IPS-18a (cell line): Measurements from ENCODE around the gene FOXS1.

Experiments
- H3K27ac ChIP-seq: one replicate; pipeline ENCODE4 v1.5.1; 2013; ENCODE audit warnings: low read length
- H3K27me3 ChIP-seq: one replicate; pipeline ENCODE4 v1.6.1; 2013; ENCODE audit warnings: mild to moderate bottlenecking, low read length; ENCODE audit not compliant: control insufficient read depth, insufficient read depth
- H3K36me3 ChIP-seq: one replicate; pipeline ENCODE4 v1.6.1; 2013; ENCODE audit warnings: low read depth, low read length; ENCODE audit not compliant: control insufficient read depth
- H3K4me1 ChIP-seq: one replicate; pipeline ENCODE4 v1.6.1; 2013; ENCODE audit warnings: low read depth, low read length; ENCODE audit not compliant: control insufficient read depth
- H3K4me3 ChIP-seq: one replicate; pipeline ENCODE4 v1.5.1; 2013; ENCODE audit warnings: low read length
- H3K9ac ChIP-seq: one replicate; pipeline ENCODE4 v1.6.1; 2013; ENCODE audit warnings: mild to moderate bottlenecking, low read length, moderate library complexity
- H3K9me3 ChIP-seq: one replicate; pipeline ENCODE4 v1.6.1; 2013; ENCODE audit warnings: low read depth, low read length; ENCODE audit not compliant: control insufficient read depth

Gene FOXS1

GRCh38 chr20:31845300-31845863 is at the start of gene FOXS1:
Gene FOXS1, minus strand, starts transcription at chr20:31845604. Its CDS starts 62 bp downstream, at chr20:31845542.
- no peak within 1 kb of the TSS for H3K4me3 ChIP-seq
- peaks cover 11% of the 10 kb centered on the region for H3K4me1 ChIP-seq
- no peaks in the 10 kb centered on the region for H3K36me3 ChIP-seq
- H3K27me3 ChIP-seq = no peaks in the 10 kb centered on the region
- H3K9ac ChIP-seq = no peak within 1 kb of the TSS
- no peak within 1 kb of the TSS for H3K27ac ChIP-seq
- no peaks in the 10 kb centered on the region for H3K9me3 ChIP-seq

GRCh38 chr20:31890646-31891045 is 45.2 kb upstream of the FOXS1 start:
- no peak overlapping the region for H3K4me3 ChIP-seq
- no peaks in the 10 kb centered on the region for H3K27me3 ChIP-seq

GRCh38 chr20:31883829-31884228 is 38.4 kb upstream of the FOXS1 start:
- H3K27me3 ChIP-seq = no peaks in the 10 kb centered on the region
- H3K4me3 ChIP-seq = no peak overlapping the region
- H3K9ac ChIP-seq = no peak overlapping the region
- no peak overlapping the region for H3K27ac ChIP-seq
- H3K9me3 ChIP-seq = no peaks in the 10 kb centered on the region
- H3K4me1 ChIP-seq = no peaks in the 10 kb centered on the region
- no peaks in the 10 kb centered on the region for H3K36me3 ChIP-seq

More at GRCh38 chr20:31890646-31891045, 45.2 kb upstream of the FOXS1 start:
- Histone ChIP-seq H3K4me1 (no peaks in the 10 kb centered on the region), H3K9ac (no peak overlapping the region), H3K36me3 (no peaks in the 10 kb centered on the region), H3K27ac (no peak overlapping the region), H3K9me3 (no peaks in the 10 kb centered on the region)

GRCh38 chr20:31881945-31882344 is 36.5 kb upstream of the FOXS1 start:
- no peaks in the 10 kb centered on the region for H3K4me1 ChIP-seq
- H3K9ac ChIP-seq = no peak overlapping the region
- no peaks in the 10 kb centered on the region for H3K9me3 ChIP-seq
- no peak overlapping the region for H3K27ac ChIP-seq
- no peaks in the 10 kb centered on the region for H3K36me3 ChIP-seq
- no peaks in the 10 kb centered on the region for H3K27me3 ChIP-seq
- H3K4me3 ChIP-seq = no peak overlapping the region

- Histone ChIP-seq H3K27me3 (no peaks in the 10 kb centered on the region), H3K9me3 (no peaks in the 10 kb centered on the region)
Observed at GRCh38 chr20:31879143-31879987, 34.0 kb upstream of the FOXS1 start.

GRCh38 chr20:31877684-31878083 is 32.3 kb upstream of the FOXS1 start:
- Histone ChIP-seq H3K27ac (no peak overlapping the region), H3K36me3 (no peaks in the 10 kb centered on the region), H3K4me1 (no peaks in the 10 kb centered on the region), H3K9me3 (no peaks in the 10 kb centered on the region), H3K27me3 (no peaks in the 10 kb centered on the region), H3K9ac (no peak overlapping the region), H3K4me3 (no peak overlapping the region)

More at GRCh38 chr20:31879143-31879987, 34.0 kb upstream of the FOXS1 start:
- no peaks in the 10 kb centered on the region for H3K36me3 ChIP-seq
- peak overlapping the region; percentile 24 for H3K9ac ChIP-seq
- H3K27ac ChIP-seq = no peak overlapping the region
- peak overlapping the region; percentile 86 for H3K4me3 ChIP-seq
- no peaks in the 10 kb centered on the region for H3K4me1 ChIP-seq

GRCh38 chr20:31875671-31876070 is 30.3 kb upstream of the FOXS1 start:
- Histone ChIP-seq H3K9ac (no peak overlapping the region), H3K36me3 (no peaks in the 10 kb centered on the region), H3K4me3 (no peak overlapping the region), H3K27me3 (peaks cover 15% of the 10 kb centered on the region), H3K4me1 (no peaks in the 10 kb centered on the region), H3K9me3 (no peaks in the 10 kb centered on the region), H3K27ac (no peak overlapping the region)

- Histone ChIP-seq H3K27ac (no peak overlapping the region), H3K27me3 (peaks cover 32% of the 10 kb centered on the region), H3K36me3 (no peaks in the 10 kb centered on the region), H3K9ac (no peak overlapping the region), H3K4me1 (peaks cover 3% of the 10 kb centered on the region), H3K9me3 (no peaks in the 10 kb centered on the region), H3K4me3 (no peak overlapping the region)
Observed at GRCh38 chr20:31872406-31872805, 27.0 kb upstream of the FOXS1 start.

GRCh38 chr20:31871618-31871954 is 26.2 kb upstream of the FOXS1 start:
- peaks cover 3% of the 10 kb centered on the region for H3K4me1 ChIP-seq
- no peak overlapping the region for H3K9ac ChIP-seq
- no peaks in the 10 kb centered on the region for H3K9me3 ChIP-seq
- H3K36me3 ChIP-seq = no peaks in the 10 kb centered on the region
- no peak overlapping the region for H3K4me3 ChIP-seq
- H3K27me3 ChIP-seq = peaks cover 32% of the 10 kb centered on the region
- H3K27ac ChIP-seq = no peak overlapping the region

GRCh38 chr20:31870726-31871617 is 25.6 kb upstream of the FOXS1 start:
- H3K9me3 ChIP-seq = no peaks in the 10 kb centered on the region
- H3K36me3 ChIP-seq = no peaks in the 10 kb centered on the region
- peak overlapping the region; percentile 56 for H3K4me3 ChIP-seq
- peaks cover 32% of the 10 kb centered on the region for H3K27me3 ChIP-seq
- H3K4me1 ChIP-seq = peaks cover 3% of the 10 kb centered on the region
- no peak overlapping the region for H3K27ac ChIP-seq
- H3K9ac ChIP-seq = no peak overlapping the region

- peaks cover 32% of the 10 kb centered on the region for H3K27me3 ChIP-seq
- no peak within 1 kb of the TSS for H3K27ac ChIP-seq
- H3K9ac ChIP-seq = no peak within 1 kb of the TSS
Observed at GRCh38 chr20:31869942-31870725, 24.7 kb upstream of the FOXS1 start, which contains the start of the genes DUSP15 and TTLL9. Gene DUSP15, minus strand, starts transcription at chr20:31870527. Its CDS starts 190 bp downstream, at chr20:31870337. Gene TTLL9, plus strand, starts transcription at chr20:31870634. Its CDS starts 493 bp downstream, at chr20:31871127.

More at GRCh38 chr20:31869942-31870725, 24.7 kb upstream of the FOXS1 start, which contains the start of the genes DUSP15 and TTLL9:
- Histone ChIP-seq H3K36me3 (no peaks in the 10 kb centered on the region), H3K9me3 (no peaks in the 10 kb centered on the region), H3K4me3 (peak within 1 kb of the TSS; percentile 56), H3K4me1 (peaks cover 3% of the 10 kb centered on the region)
